ENCODE measurements around the gene ZGPAT. TPM values are rescaled to one million over a fixed set of nuclear protein-coding genes. Genes with fewer than 3 reads are reported as not detected.

ZGPAT gene
- total RNA-seq, 2 donors from 2014 or later = 27.2 to 41.4 TPM

- peak; percentile 64 for DNase-seq
- no peaks in the 10 kb centered on the region for H3K36me3 ChIP-seq
- TF ChIP-seq CTCF (IDR thresholded peaks at IDR 0.05) = no peak
- no peaks in the 10 kb centered on the region for H3K27me3 ChIP-seq
- intact Hi-C loops (cut with DNase I) = no loop called here
- H3K4me3 ChIP-seq = peak overlapping the region; percentile 42
- H3K9me3 ChIP-seq = no peaks in the 10 kb centered on the region
- H3K4me1 ChIP-seq = peaks cover 38% of the 10 kb centered on the region
- H3K27ac ChIP-seq = peak overlapping the region; percentile 59
- peak overlapping the region in 1 of 2 donors; percentile 34 for H3K9ac ChIP-seq (ENCODE audit: low read depth in 2 of 2, low read length in 2 of 2)
These were observed 11.6 kb upstream of the ZGPAT start for GRCh38 chr20:63696306-63696627.

GRCh38 chr20:63696628-63697356 is 11.0 kb upstream of the ZGPAT start, which contains the start of gene TNFRSF6B:
TSS of gene TNFRSF6B (plus strand) at chr20:63696652. CDS start at chr20:63696768, 116 bp downstream.
- H3K9me3 ChIP-seq = no peaks in the 10 kb centered on the region
- H3K36me3 ChIP-seq = no peaks in the 10 kb centered on the region
- H3K4me1 ChIP-seq = peaks cover 32% of the 10 kb centered on the region
- peak within 1 kb of the TSS; percentile 60 for H3K27ac ChIP-seq
- peak within 1 kb of the TSS; percentile 42 for H3K4me3 ChIP-seq
- no peaks in the 10 kb centered on the region for H3K27me3 ChIP-seq
- TF ChIP-seq CTCF (IDR thresholded peaks at IDR 0.05) = no peak
- intact Hi-C loops (cut with DNase I) = no loop called here
- DNase-seq = no peak
- peak within 1 kb of the TSS; percentile 33 to 34 for H3K9ac ChIP-seq (ENCODE audit: low read depth in 2 of 2, low read length in 2 of 2)

GRCh38 chr20:63697357-63697867 is 10.4 kb upstream of the ZGPAT start:
- no peaks in the 10 kb centered on the region for H3K9me3 ChIP-seq
- no peaks in the 10 kb centered on the region for H3K27me3 ChIP-seq
- no peak for DNase-seq
- no peak for TF ChIP-seq CTCF (IDR thresholded peaks at IDR 0.05)
- intact Hi-C loops (cut with DNase I) = no loop called here
- peak overlapping the region; percentile 60 for H3K27ac ChIP-seq
- H3K9ac ChIP-seq (ENCODE audit: low read depth in 2 of 2, low read length in 2 of 2) = peak overlapping the region; percentile 33 to 34
- peaks cover 27% of the 10 kb centered on the region for H3K4me1 ChIP-seq
- no peaks in the 10 kb centered on the region for H3K36me3 ChIP-seq
- H3K4me3 ChIP-seq = peak overlapping the region; percentile 42

GRCh38 chr20:63697868-63698545 is 9.8 kb upstream of the ZGPAT start:
- H3K4me3 ChIP-seq = peak overlapping the region; percentile 42
- peak overlapping the region; percentile 60 for H3K27ac ChIP-seq
- no peak overlapping the region for H3K9ac ChIP-seq (ENCODE audit: low read depth in 2 of 2, low read length in 2 of 2)
- no peak for DNase-seq
- intact Hi-C loops (cut with DNase I) = no loop called here
- H3K9me3 ChIP-seq = no peaks in the 10 kb centered on the region
- peaks cover 27% of the 10 kb centered on the region for H3K4me1 ChIP-seq
- H3K27me3 ChIP-seq = no peaks in the 10 kb centered on the region
- H3K36me3 ChIP-seq = no peaks in the 10 kb centered on the region
- TF ChIP-seq CTCF (IDR thresholded peaks at IDR 0.05) = no peak

GRCh38 chr20:63698739-63699465 is 8.9 kb upstream of the ZGPAT start:
- Histone ChIP-seq H3K9ac (ENCODE audit: low read depth in 2 of 2, low read length in 2 of 2) (no peak overlapping the region), H3K4me3 (peak overlapping the region; percentile 5), H3K27ac (peak overlapping the region; percentile 60), H3K27me3 (no peaks in the 10 kb centered on the region), H3K36me3 (no peaks in the 10 kb centered on the region), H3K4me1 (peaks cover 27% of the 10 kb centered on the region), H3K9me3 (no peaks in the 10 kb centered on the region)
- no peak for DNase-seq
- TF ChIP-seq CTCF (IDR thresholded peaks at IDR 0.05) = no peak
- intact Hi-C loops (cut with DNase I) = no loop called here
